Measurements from ENCODE around the gene RASD2.
"Not testable (repeated sequence)": the region's sequence is repeated elsewhere in the genome, so short reads cannot be mapped to it uniquely, and the experiment has no call there.

RASD2 gene

GRCh38 chr22:35510951-35511350 is 29.7 kb upstream of the RASD2 start:
- H3K4me1 Mint-ChIP-seq: no peaks in the 10 kb centered on the region
- H3K9me3 Mint-ChIP-seq: peaks cover 3% of the 10 kb centered on the region
- H3K4me3 Mint-ChIP-seq: no peak overlapping the region
- no peaks in the 10 kb centered on the region for H3K36me3 Mint-ChIP-seq
- peaks cover 44% of the 10 kb centered on the region for H3K27me3 Mint-ChIP-seq
- ATAC-seq: no peak
- no peak overlapping the region for H3K27ac Mint-ChIP-seq

- Mint-ChIP-seq H3K9me3 (peaks cover 3% of the 10 kb centered on the region), H3K36me3 (no peaks in the 10 kb centered on the region), H3K4me1 (no peaks in the 10 kb centered on the region), H3K27ac (no peak overlapping the region), H3K4me3 (no peak overlapping the region), H3K27me3 (peaks cover 59% of the 10 kb centered on the region)
- no peak for ATAC-seq
Observed at GRCh38 chr22:35514366-35514765, 26.3 kb upstream of the RASD2 start.

GRCh38 chr22:35515952-35516351 is 24.7 kb upstream of the RASD2 start:
- not testable (repeated sequence) for H3K27ac Mint-ChIP-seq, H3K9me3 Mint-ChIP-seq, H3K36me3 Mint-ChIP-seq, H3K4me3 Mint-ChIP-seq, ATAC-seq, H3K4me1 Mint-ChIP-seq
- H3K27me3 Mint-ChIP-seq: peaks cover 66% of the 10 kb centered on the region

GRCh38 chr22:35516723-35517122 is 23.9 kb upstream of the RASD2 start:
- H3K4me3 Mint-ChIP-seq: no peak overlapping the region
- no peak for ATAC-seq
- no peaks in the 10 kb centered on the region for H3K4me1 Mint-ChIP-seq
- peaks cover 74% of the 10 kb centered on the region for H3K27me3 Mint-ChIP-seq
- H3K9me3 Mint-ChIP-seq: no peaks in the 10 kb centered on the region
- H3K36me3 Mint-ChIP-seq: no peaks in the 10 kb centered on the region
- H3K27ac Mint-ChIP-seq: no peak overlapping the region

- H3K36me3 Mint-ChIP-seq: no peaks in the 10 kb centered on the region
- H3K27me3 Mint-ChIP-seq: peaks cover 79% of the 10 kb centered on the region
- no peak for ATAC-seq
- no peak overlapping the region for H3K4me3 Mint-ChIP-seq
- H3K9me3 Mint-ChIP-seq: no peaks in the 10 kb centered on the region
- no peak overlapping the region for H3K27ac Mint-ChIP-seq
- no peaks in the 10 kb centered on the region for H3K4me1 Mint-ChIP-seq
Observed at GRCh38 chr22:35517207-35517606, 23.4 kb upstream of the RASD2 start.

- no peak for ATAC-seq
- Mint-ChIP-seq H3K27me3 (peaks cover 85% of the 10 kb centered on the region), H3K9me3 (no peaks in the 10 kb centered on the region), H3K4me3 (no peak overlapping the region), H3K36me3 (no peaks in the 10 kb centered on the region), H3K27ac (no peak overlapping the region), H3K4me1 (no peaks in the 10 kb centered on the region)
Observed at GRCh38 chr22:35517769-35518530, 22.7 kb upstream of the RASD2 start.

GRCh38 chr22:35518811-35519210 is 21.8 kb upstream of the RASD2 start:
- Mint-ChIP-seq H3K4me3 (no peak overlapping the region), H3K4me1 (no peaks in the 10 kb centered on the region), H3K27ac (no peak overlapping the region), H3K9me3 (no peaks in the 10 kb centered on the region), H3K27me3 (peaks cover 80% of the 10 kb centered on the region), H3K36me3 (no peaks in the 10 kb centered on the region)
- no peak for ATAC-seq

GRCh38 chr22:35519306-35520000 is 21.2 kb upstream of the RASD2 start:
- H3K27ac Mint-ChIP-seq: no peak overlapping the region
- no peak overlapping the region for H3K4me3 Mint-ChIP-seq
- no peaks in the 10 kb centered on the region for H3K9me3 Mint-ChIP-seq

GRCh38 chr22:35521358-35522224 is 19.0 kb upstream of the RASD2 start:
- no peak for ATAC-seq
- Mint-ChIP-seq H3K36me3 (no peaks in the 10 kb centered on the region), H3K27me3 (peaks cover 64% of the 10 kb centered on the region), H3K4me1 (peaks cover 5% of the 10 kb centered on the region), H3K27ac (no peak overlapping the region), H3K9me3 (no peaks in the 10 kb centered on the region), H3K4me3 (no peak overlapping the region)

More at GRCh38 chr22:35519306-35520000, 21.2 kb upstream of the RASD2 start:
- no peaks in the 10 kb centered on the region for H3K36me3 Mint-ChIP-seq
- H3K27me3 Mint-ChIP-seq: peaks cover 78% of the 10 kb centered on the region
- no peak for ATAC-seq
- no peaks in the 10 kb centered on the region for H3K4me1 Mint-ChIP-seq

GRCh38 chr22:35522225-35523149 is 18.1 kb upstream of the RASD2 start:
- H3K9me3 Mint-ChIP-seq: no peaks in the 10 kb centered on the region
- H3K4me1 Mint-ChIP-seq: peaks cover 13% of the 10 kb centered on the region
- no peak overlapping the region for H3K27ac Mint-ChIP-seq
- peaks cover 58% of the 10 kb centered on the region for H3K27me3 Mint-ChIP-seq
- ATAC-seq: no peak
- H3K36me3 Mint-ChIP-seq: no peaks in the 10 kb centered on the region
- H3K4me3 Mint-ChIP-seq: no peak overlapping the region

- Mint-ChIP-seq H3K36me3 (no peaks in the 10 kb centered on the region), H3K4me1 (peaks cover 13% of the 10 kb centered on the region), H3K9me3 (no peaks in the 10 kb centered on the region), H3K4me3 (no peak overlapping the region), H3K27me3 (peaks cover 49% of the 10 kb centered on the region), H3K27ac (no peak overlapping the region)
- no peak for ATAC-seq
Observed at GRCh38 chr22:35523167-35523947, 17.3 kb upstream of the RASD2 start.

- H3K27ac Mint-ChIP-seq: no peak overlapping the region
- no peaks in the 10 kb centered on the region for H3K9me3 Mint-ChIP-seq
- H3K36me3 Mint-ChIP-seq: no peaks in the 10 kb centered on the region
- no peak for ATAC-seq
- no peak overlapping the region for H3K4me3 Mint-ChIP-seq
- H3K4me1 Mint-ChIP-seq: peaks cover 13% of the 10 kb centered on the region
- H3K27me3 Mint-ChIP-seq: peaks cover 31% of the 10 kb centered on the region
Observed at GRCh38 chr22:35524966-35525686, 15.5 kb upstream of the RASD2 start.

GRCh38 chr22:35525687-35526332 is 14.8 kb upstream of the RASD2 start:
- no peaks in the 10 kb centered on the region for H3K9me3 Mint-ChIP-seq
- no peak overlapping the region for H3K4me3 Mint-ChIP-seq
- no peaks in the 10 kb centered on the region for H3K36me3 Mint-ChIP-seq
- no peak for ATAC-seq
- H3K27ac Mint-ChIP-seq: no peak overlapping the region
- H3K27me3 Mint-ChIP-seq: peaks cover 25% of the 10 kb centered on the region
- peaks cover 13% of the 10 kb centered on the region for H3K4me1 Mint-ChIP-seq
